HG03159 (cell line): ENCODE measurements around the gene TBC1D30.

ENCODE experiments used
- ATAC-seq: cut with Tn5 transposase; IDR thresholded peaks from one replicate; pipeline ENCODE4 v1.9.1; 2021; ENCODE audit warnings: mild to moderate bottlenecking, moderate library complexity; ENCODE audit not compliant: unreplicated experiment

The TBC1D30 gene

DNA sequence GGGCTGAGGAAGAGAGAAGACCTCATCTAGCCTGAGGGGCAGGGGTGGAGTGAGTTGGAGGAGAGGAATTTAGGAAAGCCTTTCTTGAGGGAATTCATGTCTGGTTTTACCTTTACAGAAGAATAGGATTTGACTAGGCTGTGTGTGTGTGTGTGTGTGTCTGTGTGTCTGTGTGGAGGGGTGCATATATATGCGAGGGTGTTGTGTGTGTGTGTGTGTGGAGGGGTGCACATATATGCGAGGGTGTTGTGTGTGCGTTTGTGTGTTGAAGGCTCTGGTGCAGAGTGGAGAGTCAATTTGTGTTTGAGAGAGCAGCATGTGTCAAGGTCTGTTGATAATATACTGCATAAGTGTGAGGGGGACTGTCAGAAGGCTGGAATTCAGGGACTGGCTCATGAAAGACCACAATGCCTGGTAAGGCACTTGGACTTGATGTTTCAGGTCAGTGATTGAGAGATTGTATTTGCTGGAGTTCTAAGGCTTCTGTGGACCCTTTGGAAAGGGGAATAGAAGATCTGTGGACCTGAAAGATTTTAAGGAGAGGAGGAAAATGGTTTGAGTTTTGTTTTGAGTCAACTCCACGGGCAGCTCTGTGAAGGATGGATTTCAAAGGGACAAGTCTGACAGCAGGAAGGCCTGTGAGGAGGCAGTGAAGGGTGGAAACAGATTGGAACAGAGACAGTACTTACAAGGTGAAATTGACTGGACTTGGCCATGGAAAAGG is 34.6 kb downstream of the TBC1D30 start:
- no peak for ATAC-seq

DNA sequence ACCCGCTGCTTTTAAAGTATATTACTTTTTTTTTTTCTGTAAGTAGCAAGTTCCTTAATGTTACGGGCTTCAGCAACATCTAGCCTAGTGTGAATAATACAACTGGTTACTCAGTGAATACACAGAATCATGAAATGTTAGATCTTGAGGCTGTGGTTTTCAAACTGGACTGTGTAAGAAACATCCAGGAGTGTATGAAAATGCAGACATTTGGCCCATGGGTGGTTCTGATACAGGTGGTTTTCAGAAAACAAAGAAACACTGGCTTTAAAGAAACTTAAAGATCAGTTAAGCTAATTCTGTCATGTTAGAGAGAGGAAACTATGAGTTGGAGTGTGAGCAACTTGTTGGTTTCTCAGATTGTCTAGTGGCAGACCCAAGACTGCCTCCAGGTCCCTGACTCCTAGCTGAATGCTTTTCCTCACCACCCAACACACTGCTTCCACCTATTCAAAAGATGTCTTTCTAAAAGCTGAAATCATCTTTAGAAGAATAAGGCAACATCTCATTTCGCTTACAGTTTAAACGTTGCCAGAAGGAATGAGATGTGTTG is 36.1 kb downstream of the TBC1D30 start:
- no peak for ATAC-seq

DNA sequence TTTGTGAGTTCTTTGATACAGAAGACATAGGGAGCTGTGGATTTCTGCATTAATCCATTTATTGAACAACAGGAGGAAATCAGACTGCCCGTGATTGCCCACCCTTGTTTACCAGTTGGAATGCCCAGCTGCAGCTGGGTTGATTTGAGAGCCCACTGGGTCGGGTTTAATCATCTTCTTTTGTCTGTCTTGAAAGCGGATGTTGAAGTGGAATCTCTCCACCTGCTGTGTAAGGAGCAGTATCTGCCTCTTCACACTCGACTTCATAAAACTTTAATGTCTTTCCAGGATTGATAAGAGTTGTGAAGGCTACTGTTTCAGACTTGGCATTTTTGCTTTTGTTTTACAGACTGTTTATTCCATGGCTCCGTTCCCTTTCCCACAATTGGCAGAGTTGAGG is 39.9 kb downstream of the TBC1D30 start:
- ATAC-seq, result no peak

DNA sequence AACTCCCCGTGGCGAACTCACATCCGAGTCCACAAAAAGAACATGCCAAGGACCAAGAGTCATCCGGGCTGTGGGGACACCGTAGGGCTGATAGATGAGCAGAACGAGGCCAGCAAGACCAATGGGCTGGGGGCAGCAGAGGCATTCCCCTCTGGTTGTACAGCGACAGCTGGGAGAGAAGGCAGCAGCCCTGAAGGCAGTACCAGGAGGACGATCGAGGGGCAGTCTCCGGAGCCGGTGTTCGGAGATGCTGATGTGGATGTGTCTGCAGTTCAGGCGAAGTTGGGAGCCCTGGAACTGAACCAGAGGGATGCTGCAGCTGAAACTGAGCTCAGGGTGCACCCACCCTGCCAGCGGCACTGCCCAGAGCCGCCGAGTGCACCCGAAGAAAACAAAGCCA is 50.7 kb downstream of the TBC1D30 start:
- no peak for ATAC-seq

DNA sequence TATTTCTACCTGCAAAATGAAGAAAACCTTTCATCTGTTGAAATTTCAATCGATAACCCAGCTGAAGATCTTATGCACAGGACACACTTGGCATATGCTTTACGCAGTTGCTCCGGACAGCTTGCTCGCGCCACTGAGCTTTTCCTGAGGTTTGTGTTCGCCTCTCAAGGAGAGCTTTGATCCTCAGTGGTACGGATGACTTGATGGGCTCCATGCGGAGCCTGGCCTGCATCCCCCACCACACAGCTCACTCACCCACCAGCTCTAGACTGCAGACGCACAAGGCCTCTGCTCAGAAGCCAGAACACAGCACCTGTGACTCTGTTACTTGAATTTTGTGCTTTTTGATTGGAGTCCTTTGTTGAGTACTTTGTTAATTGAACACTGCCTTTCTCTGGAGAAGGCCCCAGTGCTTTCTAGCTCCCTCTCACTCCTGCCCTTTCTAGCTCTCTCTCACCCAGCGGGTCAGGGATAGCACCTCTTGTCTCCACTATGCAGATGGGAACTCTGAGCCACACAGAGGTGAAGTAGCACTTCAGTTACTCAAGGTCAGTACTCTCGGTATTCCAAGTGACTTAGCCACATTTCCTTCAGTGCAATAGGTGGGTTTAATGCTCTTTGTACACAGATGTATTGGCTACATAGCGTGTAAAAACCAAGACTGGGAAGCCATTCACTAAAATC is 52.1 kb downstream of the TBC1D30 start:
- peak; percentile 4 for ATAC-seq

DNA sequence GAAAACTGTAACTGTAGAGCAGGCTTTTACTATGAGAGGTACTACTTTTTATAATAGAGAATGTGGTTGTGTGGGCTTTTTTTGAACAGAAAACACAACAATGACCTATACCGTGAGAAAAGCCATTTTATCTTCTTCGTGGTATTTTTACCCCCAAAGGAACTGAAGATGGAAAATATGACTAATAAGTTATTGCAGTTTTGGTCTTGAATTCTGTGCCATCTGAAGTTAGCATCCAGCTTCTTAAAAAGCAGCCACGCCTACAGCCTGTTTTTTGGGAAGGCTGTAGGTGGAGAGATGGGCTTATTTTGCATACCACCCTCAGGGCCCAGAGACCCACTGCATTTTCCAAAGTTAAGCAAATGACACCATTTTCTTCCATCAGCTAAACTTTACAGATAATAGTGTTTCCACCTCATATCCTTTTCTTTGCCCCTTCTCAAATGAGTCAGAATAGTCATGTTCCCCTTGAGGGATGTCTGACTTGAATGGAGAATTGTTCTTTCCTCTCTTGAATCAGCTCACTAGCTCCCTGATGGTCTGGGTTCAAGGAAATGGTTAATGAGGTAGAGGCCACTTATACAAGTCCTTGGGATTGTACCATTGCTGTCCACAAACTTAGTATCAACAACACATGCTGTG is 53.0 kb downstream of the TBC1D30 start:
- ATAC-seq, result peak; percentile 81

DNA sequence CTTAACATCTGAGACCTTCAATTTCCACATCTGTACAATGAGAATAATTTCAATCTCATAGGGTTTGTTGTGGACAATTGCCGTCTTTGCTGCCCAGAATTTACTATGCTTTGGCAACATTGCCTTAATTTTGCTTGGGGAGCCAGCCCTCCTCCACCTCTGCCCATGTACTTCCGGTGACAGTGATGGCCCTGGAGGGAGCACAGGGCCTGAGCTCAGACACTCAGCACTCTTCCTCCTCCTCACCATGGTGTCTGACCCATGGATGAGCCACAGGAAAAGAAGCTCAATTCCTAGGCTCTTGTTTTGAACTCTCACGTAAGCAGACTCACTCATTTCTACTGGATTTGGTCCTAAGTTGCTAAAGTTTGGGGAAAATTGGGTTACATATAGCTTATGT is 58.2 kb downstream of the TBC1D30 start:
- ATAC-seq, result no peak

DNA sequence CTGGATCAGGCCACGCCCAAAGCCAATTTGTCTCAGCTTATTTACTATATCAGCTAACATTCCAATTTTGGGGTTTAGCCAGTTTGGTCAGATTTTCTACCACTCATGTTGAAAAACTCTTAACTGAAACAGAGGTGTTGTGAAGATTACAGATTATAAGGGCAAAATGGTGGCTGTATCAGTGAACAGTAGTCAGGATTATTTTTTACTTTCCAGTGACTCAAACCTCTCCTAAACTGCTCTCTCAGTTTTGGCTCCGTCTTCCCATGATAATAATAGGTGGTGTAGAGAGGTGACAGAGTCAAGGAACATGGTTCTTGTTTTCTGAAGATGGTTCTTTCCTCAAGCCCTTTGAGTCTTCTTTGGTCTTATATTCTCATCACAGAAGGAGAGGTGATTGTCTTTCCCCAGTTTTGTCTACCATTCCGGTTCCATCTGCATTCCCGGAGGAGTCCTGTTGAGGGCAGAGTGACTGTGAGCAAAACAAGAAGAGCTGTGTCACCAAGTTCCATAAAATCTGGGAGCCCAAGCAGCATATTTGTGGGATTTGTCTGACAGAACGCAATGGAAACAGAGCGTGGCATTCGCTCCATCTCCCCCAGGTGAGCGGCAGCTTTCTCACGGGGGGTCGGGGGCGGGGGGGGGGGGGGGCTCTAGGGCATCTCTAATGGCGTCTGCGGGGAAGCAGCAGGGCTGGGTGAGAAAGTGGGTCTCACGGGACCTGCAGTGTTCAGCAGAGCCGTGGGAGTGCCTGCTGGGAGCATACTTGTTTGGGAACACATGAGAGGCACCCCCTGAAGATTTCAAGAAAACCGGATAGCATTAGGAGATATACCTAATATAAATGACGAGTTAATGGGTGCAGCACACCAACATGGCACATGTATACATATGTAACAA is 59.1 kb downstream of the TBC1D30 start:
- no peak for ATAC-seq

DNA sequence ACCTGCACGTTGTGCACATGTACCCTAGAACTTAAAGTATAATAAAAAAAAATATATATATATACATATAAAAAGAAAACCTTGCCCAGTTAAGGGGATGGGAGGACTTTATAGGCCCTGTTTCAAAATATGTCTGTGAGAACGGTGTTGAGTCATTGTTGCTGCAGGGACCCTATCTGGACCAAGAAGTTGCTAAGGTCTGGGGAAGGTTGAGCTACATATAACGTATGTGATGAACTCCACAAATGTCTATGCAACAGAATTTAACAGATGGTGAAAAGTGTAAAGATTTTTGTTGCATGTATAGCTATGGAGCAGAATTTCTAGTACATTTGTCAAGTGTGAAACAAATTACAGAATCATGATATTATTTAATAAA is 59.7 kb downstream of the TBC1D30 start:
- no peak for ATAC-seq

DNA sequence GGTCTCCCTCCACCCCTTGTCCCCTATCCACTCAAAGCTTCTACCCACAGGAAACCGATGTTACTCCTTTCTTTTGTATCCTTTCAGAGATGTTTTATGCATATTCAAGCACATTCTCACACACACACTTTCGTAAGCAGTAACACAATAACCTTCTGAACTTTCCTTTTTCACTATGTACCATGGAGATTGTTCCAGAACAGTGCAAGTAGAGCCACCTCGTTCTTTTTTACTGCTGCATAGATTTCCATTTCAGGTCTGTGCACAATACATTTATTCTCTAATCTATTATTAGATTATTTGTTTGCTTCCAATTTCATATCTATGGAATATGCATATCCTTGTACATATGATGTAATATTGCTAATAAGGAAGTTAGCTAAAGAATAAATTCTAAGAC is 60.3 kb downstream of the TBC1D30 start:
- no peak for ATAC-seq

DNA sequence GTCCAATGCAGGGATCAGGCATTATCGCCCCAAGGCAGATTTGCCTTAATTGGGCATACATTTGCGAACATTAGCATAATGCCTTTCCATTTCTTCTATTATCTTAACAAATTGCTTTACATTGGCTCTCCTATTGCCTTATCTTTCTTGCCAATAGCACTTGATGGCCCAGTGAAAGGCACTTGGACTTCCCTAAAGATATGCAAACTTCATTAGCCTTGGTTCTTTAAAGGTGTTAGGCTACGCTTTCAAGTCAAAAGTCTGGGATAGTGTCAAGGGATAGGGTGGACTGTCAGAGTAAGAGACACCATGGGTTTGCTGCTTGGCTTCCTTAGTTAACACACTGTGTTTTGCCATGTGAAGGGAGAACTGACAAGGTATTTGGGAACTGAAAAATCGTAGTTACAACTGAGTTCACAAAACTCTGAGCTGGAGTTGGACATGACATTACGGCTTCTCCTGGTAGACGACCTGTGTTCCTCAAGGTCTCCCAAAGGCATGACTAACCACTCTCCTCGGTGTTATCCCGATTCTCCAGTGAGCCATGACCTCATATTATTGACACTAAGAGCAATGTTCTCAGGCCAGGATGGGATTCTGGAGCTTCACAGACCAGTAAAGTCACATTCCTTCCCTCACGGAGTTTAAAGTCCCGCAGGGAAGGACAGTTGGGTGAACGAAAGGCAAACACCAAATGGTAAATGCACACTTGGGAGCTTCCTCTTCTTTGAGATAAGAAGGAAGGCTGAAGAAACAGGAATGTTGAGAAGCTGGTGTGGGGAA is 65.2 kb downstream of the TBC1D30 start:
- no peak for ATAC-seq

DNA sequence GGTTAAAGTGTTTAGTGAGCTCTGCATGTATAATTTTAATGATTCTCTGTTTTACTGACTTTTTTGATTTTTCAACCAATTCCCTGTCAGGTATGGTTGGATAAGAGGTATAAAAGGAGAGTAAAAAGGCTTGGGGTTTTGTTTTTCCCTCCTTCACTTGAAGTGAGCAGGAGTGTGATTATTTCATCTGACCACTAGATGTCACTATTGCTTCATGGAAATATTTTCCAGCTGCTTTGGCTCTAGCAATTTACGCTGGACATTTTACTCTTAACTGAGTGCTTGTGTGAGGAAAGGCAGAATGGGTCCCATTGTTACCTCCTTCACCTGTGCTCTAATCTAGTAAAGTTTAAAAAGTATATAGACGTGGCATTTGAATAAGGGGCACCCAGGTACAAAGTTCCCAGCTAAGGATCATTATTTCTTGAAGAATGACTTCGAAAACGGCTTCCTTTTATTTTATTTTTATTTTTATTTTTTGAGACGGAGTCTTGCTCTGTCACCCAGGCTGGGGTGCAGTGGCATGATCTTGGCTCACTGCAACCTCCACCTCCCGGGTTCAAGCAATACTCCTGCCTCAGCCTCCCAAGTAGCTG is 66.5 kb downstream of the TBC1D30 start:
- peak; percentile 69 for ATAC-seq

DNA sequence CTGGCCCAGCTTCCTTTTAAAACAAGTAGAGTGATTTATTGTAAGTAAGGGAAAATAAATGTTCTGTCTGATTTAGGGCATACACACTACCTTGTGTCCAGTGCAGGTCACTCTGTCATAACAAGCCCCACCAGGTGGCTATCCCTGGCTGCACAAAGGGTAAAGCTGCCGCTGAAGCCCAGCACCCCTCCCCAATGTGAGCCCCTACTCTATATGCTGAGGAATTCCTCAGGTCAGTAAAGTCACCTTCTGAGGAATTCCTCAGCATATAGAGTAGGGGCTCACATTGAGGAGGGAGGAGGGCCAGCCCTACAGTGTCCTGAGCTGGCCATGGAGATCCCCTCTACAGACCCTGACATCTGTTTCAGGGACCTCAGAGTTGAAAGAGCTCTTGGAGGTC is 67.2 kb downstream of the TBC1D30 start:
- ATAC-seq, result no peak

DNA sequence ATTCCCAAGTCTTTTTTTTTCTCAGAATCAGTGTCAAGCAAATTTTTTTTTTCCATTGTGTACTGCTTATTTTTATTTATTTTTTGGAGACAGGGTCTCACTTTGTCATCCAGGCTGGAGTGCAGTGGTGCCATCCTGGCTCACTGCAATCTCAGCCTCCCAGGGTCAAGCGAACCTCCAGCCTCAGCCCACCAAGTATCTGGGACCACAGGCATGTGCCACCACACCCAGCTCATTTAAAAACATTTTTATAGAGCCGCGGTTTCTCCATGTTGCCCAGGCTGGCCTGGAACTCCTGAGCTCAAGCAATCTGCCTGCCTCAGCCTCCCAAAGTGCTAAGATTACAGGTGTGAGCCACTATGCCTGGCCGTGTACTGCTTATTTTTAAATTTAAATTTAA is 68.1 kb downstream of the TBC1D30 start:
- ATAC-seq, result no peak

DNA sequence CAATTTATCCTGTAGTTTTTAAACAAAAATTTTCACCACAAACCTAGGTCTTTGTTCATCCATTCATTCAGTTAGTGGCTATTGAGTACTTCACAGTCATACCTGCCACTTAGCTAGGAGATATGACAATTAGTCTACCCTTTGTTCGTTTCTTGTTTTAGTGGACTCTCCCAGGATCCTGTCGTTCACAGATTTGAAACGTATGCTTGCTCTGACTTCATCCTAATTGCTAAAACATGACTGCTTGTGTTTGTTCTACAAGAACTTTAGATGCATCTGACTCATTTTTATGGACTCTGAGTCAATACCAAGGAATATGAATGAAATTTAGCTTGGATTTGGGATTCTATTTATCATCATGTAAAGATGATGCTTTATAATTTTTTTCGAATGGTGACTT is 69.5 kb downstream of the TBC1D30 start:
- ATAC-seq, result no peak

DNA sequence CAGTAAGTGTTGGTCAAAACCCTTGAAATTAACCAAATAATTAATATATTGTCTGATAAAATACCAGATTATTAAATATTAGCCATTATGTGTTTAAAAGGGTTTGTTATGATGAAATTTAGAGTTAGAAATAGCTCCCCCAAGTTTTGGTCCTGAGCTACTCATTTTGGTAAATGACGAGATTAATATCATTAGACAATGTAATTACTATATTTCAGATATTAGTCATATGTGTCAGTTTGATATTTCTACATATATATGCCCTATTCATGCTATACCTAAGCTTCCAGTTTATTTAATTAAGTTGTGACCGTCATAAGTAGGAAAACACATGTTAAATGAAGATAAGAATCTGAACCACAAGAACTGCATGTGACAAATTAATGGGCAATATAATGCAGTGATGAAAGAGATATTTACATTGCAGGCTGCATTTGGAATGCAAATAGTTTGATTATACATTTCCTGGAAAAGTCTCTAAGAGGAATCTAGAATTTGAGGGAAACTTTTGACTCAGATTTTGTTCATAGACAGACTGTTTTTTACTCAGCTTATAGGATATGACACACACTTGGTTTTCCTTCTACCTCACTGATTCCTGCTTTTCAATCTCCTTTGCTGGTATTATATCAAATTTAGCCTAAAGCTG is 70.5 kb downstream of the TBC1D30 start:
- ATAC-seq, result no peak

DNA sequence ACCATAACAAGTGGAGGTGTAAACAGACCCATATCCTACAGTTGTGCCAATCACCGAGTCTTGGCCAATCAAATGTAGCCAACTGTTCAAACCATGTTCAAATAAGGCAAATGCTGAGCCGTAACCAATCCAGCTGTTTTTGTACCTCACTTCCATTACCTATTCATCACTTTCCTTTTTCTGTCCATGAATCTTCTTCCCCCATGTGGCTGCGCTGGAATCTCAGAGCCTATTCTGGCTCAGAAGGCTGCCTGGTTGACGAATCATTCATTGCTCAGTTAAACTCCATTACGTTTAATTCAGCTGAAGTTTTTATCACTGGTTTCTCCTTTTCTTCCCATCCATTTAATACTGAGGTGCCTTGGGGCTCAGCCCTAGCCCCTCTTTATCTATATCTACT is 71.1 kb downstream of the TBC1D30 start:
- ATAC-seq, result no peak

DNA sequence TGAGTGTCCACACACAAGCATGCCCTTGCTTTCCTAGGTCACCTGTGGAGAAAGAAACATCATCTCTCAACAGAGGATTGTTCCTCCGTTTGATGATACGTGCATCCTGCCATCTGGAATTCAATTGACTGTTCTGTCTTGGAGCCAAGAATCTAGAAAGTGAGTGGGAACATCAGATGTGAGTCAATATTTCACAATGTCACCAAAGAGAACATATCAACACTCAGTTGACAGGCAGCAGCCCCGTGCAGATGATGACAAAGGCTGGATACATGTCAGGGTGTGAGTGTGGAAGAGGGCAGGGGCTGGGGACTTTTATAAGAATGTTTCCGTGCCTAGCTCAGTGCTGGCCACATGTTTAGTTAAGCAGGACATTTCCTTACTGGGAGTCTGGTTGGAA is 76.1 kb downstream of the TBC1D30 start:
- ATAC-seq, result no peak

DNA sequence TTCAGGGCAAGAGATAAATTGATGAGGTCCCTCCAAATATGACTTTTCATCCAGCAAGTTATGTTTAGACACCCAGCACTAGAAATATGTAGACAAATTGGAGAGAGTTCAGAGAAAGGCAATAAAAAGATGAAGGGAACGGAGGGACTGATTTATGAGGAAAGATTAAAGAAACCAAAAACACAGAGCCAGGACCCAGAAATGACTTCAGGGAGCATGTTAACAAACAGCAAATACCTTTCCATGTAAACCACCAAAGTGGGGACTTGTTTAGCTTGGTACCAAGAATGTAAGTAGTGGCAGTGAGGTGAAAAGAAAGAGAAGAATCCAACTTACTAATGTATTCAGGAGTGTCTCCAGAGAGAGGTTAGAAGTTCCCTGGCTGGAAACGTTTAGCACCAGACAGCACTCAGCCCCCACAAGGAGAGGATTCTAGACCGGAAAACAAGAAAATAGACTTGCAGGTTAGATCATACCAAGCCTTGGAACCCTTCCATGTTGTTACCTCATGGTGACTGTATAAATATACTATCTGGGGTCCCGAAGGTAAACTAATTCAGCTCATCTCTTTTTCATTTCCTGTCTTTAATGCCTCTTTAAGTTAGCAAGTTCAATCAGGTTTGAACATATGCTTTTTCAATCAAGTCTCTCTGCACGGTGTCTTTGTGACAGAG is 79.2 kb downstream of the TBC1D30 start:
- ATAC-seq, result no peak
